Stimulated activated CD4-positive, alpha-beta T cell treated with anti-CD3 and anti-CD28 coated beads, TNF-alpha, amount 100 ng/mL, for 48 hours (primary cell): ENCODE measurements around the gene MAP3K8.
A peak's percentile ranks its signal among the peaks of the same experiment; 100 is the strongest.
"Not testable (repeated sequence)": the region's sequence is repeated elsewhere in the genome, so short reads cannot be mapped to it uniquely, and the experiment has no call there.

Experiments
- DNase-seq, 3 donors: peaks; one replicate each; pipeline ENCODE4 v3.0.0-alpha.2; 2020; ENCODE audit warnings: low read depth in 3 of 3

Gene MAP3K8

GRCh38 chr10:30422981-30423654 is 10.9 kb upstream of the MAP3K8 start:
- DNase-seq = no peak

GRCh38 chr10:30423655-30424275 is 10.2 kb upstream of the MAP3K8 start:
- DNase-seq = not testable (repeated sequence)

DNA sequence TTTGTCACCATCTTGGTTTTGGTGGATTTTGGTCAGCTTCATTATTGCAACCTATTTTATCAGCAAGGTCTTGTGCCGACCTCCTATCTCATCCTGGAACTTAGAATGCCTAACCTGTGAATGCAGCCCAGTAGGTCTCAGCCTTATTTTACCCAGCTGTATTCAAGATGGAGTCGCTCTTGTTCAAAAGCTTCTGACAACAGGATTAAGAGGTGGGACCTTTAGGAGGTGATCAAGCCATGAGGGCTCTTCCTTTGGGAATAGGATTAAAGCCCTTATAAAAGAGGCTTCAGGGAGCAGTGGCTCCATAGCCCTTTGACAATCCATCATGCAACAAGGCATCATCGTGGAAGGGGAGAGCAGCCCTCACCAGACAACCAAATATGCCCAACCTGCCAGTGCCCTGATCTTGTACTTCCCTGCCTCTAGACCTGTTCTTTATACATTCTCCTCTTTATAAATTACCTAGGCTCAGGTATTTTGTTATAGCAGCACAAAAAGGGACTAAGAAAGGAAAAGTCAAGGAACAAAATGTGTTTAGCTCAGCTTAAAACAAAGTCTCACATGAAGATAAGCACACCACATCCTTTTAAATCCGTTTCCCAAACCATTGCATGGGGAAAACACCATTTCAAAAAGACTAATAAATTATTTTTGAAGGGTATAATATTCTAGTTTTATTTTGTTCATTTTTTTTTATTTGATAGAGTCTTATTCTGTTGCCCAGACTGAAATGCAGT is 8.5 kb upstream of the MAP3K8 start:
- DNase-seq = no peak

DNA sequence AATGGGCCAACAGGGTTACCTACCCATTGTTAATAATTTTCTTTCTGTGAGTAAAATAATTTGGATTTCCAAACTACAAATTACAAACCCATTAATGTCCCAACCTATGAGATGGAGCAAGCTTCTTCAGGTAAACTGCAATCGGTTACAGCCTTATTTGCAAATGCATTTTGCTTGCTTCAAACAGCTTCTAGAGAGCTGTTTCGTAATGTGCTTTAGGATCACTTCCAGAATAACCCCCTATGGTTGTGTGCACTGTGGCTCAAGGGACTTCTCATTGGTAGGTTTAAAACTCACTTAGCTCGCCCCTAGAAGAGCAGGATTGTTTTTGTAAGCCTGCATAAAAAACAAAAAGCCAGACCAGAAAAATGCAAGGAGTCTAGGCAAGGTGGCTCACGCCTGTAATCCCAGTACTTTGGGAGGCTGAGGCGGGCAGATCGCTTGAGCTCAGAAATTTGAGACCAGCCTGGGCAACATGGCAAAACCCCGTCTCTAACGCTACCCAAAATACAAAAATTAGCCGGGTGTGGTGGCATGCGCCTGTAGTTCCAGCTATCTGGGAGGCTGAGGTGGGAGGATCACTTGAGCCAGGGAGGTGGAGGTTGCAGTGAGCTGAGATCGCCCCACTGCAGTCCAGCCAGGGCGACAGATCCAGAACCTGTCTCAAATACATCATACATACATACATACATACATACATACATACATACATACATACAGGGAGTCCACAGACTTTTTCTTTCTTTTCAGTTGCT is 3.3 kb upstream of the MAP3K8 start:
- no peak for DNase-seq

DNA sequence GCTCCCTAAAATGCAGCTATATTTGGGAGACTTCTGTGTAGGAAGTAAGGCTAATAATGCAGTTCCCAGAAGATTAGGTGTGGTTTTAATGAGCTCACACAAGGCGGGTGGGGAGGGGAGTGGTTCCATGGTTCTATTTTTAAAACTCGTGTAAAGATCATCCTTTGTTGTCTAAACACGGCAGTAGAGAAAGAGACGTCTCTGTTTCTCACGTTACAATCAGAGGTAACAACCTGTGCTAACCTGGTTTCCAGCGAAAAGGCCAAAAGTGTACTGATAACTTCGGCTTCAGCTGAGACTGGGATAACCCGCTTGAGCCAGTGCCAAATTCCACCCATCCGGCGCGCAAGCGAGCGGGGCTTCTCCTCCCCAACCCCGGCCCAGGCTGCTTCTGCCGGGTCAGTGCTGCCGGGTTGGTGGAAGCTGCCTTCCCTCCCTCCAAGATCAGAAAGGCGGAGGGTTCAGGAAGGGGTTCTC is 2.5 kb upstream of the MAP3K8 start:
- no peak for DNase-seq

- DNase-seq = no peak
These were observed 1.2 kb upstream of the MAP3K8 start for GRCh38 chr10:30432622-30433305.

GRCh38 chr10:30433306-30433729 is 666 bp upstream of the MAP3K8 start:
- DNase-seq = peak in 1 of 3 donors; percentile 42

DNA sequence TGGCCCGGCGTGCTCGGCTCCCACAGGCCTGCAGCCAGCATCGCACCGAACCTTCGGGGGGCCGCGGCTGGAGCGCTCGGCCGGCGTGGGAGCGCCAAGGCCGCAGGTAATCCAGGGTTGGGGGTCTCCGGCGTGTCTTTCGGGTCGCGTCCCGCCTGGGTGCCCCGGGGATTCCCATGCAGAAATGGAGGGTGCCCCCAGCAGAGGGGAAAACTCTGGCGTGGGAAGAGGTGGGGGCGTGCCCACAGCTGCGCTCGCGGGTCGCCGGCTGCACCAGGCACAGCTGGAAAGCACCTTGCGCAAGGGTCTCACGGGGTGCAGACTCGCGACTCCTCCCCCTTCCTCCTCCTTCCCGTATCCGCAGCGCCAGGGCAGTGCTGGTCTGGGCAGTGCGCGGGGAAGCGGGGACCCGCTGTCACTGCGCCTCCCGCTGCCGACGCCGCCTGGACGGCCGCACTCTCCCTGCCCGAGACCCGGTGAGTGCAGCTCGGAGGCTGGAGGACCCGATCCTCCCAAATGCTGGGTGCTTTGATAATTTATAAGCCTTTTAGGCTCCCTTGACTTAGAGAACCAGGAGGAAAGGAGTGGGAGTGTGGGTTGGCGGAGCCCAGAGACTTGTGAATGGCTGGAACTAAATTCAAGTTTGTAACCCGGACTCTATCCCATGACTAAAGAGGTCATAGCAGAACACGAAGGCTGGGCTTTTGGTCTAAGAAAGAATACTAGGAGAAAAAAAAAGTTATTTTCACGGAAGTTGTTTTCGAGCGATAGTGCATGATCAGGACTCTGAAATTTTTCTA is 489 bp downstream of the MAP3K8 start:
- peak in 1 of 3 donors; percentile 57 for DNase-seq

DNA sequence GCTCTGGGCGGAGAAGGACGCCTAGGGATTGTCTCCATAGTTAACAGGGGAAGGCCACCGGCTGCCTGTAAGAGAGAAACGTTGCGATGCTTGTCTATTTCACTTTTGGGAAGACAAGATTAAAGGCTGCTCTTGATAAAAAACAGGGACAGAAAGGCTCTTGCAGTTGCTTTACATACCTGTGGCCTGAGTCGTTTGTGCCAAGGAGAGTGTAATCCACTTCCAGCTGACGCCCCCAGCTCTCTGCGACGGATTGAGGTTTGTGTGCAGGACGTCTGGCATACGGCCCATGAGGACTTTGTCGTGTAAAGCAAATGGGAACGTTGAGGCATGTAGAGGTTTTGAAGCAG is 1.1 kb downstream of the MAP3K8 start:
- no peak for DNase-seq

DNA sequence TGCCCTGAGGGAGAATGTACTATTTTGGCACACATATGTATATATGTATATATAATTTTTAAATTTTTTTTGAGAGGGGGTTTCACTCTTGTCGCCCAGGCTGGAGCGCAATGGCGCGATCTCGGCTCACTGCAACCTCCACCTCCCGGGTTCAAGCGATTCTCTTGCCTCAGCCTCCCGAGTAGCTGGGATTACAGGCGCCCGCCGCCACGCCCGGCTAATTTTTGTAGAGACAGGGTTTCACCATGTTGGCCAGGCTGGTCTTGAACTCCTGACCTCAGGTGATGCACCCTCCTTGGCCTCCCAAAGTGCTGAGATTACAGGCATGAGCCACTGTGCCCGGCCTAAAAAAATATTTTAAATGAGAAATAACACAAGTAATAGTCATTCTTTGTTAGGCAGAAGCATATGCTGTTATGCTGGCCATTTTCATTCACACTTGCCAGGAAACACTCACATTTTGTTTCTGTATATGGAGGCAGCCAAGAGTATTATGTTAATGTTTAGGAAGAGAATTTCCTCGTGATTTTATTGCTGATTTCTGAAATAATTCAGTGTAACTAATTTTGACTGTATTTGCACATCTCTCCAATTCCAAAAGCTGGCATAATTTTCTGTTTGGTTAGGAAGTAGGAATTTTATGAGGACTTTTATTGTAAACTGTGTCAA is 1.6 kb downstream of the MAP3K8 start:
- not testable (repeated sequence) for DNase-seq

GRCh38 chr10:30436191-30436611 is 2.2 kb downstream of the MAP3K8 start:
- no peak for DNase-seq

DNA sequence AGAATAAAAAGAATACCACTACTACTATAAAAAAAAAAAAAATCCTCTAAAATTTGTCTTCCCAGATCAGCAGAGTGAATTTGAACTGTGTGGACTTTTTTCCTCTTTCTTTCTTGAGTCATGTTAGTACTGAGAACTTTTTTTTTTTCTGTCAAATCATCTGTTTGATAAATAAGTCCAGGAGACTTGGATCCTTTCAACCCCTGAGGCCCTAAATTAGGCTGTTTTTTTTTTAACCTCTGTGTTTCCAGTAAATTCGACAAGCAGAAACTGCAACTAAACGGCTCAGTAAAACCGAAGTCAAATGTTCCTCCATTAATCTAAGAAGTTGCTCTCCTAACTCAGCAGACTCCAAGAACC is 2.7 kb downstream of the MAP3K8 start:
- DNase-seq = no peak

- DNase-seq = no peak
These were observed 3.3 kb downstream of the MAP3K8 start for GRCh38 chr10:30437031-30437841.

DNA sequence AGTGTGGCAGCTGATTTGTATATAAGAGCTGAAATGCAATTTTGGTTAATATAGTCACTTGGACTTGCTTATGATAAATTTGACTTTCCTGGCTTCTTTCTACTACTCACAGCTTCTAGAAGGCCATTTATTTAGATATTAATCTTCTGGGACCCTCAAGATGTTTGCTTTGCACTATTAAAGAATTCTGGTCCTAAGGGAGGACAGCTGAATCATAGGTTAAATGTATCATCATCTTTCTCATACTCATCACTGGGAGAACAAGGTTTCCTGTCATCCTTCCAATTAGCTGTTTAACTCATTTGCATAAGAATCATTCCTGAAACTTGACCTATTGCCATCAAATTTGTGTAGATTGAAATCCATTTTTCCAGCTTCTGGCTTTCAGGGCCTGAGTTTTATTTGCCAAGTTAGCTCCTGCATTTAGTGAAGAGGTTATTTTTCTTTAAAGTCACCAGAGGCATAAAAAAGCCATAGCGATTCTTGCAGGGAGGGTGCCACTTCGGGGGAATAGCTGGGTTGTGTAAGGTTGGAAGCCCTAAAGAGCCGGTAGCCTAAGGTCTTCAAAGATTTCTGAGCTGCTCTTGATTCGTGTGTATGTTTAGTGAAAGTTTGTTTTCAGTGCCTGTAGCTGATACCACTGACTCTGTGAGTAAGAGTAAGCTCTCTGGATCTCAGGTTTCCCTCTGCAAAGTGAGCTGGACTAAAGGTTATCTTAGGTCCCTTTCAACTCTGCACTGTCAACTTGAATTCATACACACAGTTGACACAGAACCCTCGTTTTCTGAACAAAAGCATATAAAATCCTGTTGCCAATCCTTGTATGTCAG is 4.3 kb downstream of the MAP3K8 start:
- no peak for DNase-seq

- DNase-seq = no peak
These were observed 5.9 kb downstream of the MAP3K8 start for GRCh38 chr10:30439931-30440330.

GRCh38 chr10:30442019-30442606 is 8.1 kb downstream of the MAP3K8 start:
- no peak for DNase-seq

GRCh38 chr10:30443049-30443448 is 9.1 kb downstream of the MAP3K8 start:
- no peak for DNase-seq

GRCh38 chr10:30445711-30446110 is 11.7 kb downstream of the MAP3K8 start:
- DNase-seq = no peak
